Germinal center (tissue), 1 donor: ENCODE measurements around the gene ARHGEF4.
A peak's percentile ranks its signal among the peaks of the same experiment; 100 is the strongest.

Source experiments
- DNase-seq: peaks from one replicate; pipeline ENCODE4 v3.0.0; 2012; ENCODE audit warnings: mixed read lengths, low spot score

ARHGEF4 gene

GRCh38 chr2:131039101-131039440 is 202.4 kb downstream of the ARHGEF4 start:
- no peak for DNase-seq

GRCh38 chr2:131039535-131039907 is 202.8 kb downstream of the ARHGEF4 start:
- no peak for DNase-seq

GRCh38 chr2:131039908-131040660 is 203.4 kb downstream of the ARHGEF4 start:
- DNase-seq: peak; percentile 35

- DNase-seq: no peak
Measured at GRCh38 chr2:131040661-131041401, 204.1 kb downstream of the ARHGEF4 start.

GRCh38 chr2:131041402-131042147 is 204.9 kb downstream of the ARHGEF4 start:
- DNase-seq: no peak

GRCh38 chr2:131042148-131042775 is 205.5 kb downstream of the ARHGEF4 start:
- no peak for DNase-seq

- no peak for DNase-seq
Measured at GRCh38 chr2:131043199-131044074, 206.7 kb downstream of the ARHGEF4 start.

- DNase-seq: no peak
Measured at GRCh38 chr2:131044075-131044756, 207.5 kb downstream of the ARHGEF4 start.

GRCh38 chr2:131044757-131045150 is 208.0 kb downstream of the ARHGEF4 start:
- no peak for DNase-seq

- DNase-seq: no peak
Measured at GRCh38 chr2:131045286-131046027, 208.7 kb downstream of the ARHGEF4 start.

- DNase-seq: no peak
Measured at GRCh38 chr2:131046028-131046917, 209.6 kb downstream of the ARHGEF4 start.

- no peak for DNase-seq
Measured at GRCh38 chr2:131046918-131047652, 210.4 kb downstream of the ARHGEF4 start.

GRCh38 chr2:131047920-131048560 is 211.3 kb downstream of the ARHGEF4 start:
- DNase-seq: no peak

- no peak for DNase-seq
Measured at GRCh38 chr2:131048641-131049040, 211.9 kb downstream of the ARHGEF4 start.

- no peak for DNase-seq
Measured at GRCh38 chr2:131049150-131049718, 212.5 kb downstream of the ARHGEF4 start.

- DNase-seq: no peak
Measured at GRCh38 chr2:131050896-131051295, 214.2 kb downstream of the ARHGEF4 start.

GRCh38 chr2:131052741-131053263 is 216.1 kb downstream of the ARHGEF4 start:
- DNase-seq: no peak
